ENCODE results near the gene GPHN.
"Not testable (repeated sequence)": the region's sequence is repeated elsewhere in the genome, so short reads cannot be mapped to it uniquely, and the experiment has no call there.

DNA sequence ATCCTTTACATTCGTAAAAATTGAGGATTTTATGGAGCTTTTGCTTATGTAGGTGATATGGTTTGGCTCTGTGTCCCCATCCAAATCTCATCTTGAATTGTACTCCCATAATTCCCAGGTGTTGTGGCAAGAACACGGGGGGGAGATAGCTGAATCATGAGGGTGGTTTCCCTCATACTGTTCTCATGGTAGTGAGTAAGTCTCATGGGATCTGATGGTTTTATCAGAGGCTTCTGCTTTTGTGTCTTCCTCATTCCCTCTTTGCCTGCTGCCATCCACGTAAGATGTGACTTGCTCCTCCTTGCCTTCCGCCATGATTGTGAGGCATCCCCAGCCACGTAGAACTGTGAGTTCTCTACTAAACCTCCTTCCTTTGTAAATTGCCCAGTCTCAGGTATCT is 5.1 kb upstream of the GPHN start:
- TF ChIP-seq, protein P1, sequence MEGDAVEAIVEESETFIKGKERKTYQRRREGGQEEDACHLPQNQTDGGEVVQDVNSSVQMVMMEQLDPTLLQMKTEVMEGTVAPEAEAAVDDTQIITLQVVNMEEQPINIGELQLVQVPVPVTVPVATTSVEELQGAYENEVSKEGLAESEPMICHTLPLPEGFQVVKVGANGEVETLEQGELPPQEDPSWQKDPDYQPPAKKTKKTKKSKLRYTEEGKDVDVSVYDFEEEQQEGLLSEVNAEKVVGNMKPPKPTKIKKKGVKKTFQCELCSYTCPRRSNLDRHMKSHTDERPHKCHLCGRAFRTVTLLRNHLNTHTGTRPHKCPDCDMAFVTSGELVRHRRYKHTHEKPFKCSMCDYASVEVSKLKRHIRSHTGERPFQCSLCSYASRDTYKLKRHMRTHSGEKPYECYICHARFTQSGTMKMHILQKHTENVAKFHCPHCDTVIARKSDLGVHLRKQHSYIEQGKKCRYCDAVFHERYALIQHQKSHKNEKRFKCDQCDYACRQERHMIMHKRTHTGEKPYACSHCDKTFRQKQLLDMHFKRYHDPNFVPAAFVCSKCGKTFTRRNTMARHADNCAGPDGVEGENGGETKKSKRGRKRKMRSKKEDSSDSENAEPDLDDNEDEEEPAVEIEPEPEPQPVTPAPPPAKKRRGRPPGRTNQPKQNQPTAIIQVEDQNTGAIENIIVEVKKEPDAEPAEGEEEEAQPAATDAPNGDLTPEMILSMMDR (IDR thresholded peaks at IDR 0.05; ENCODE audit: low read length): not testable (repeated sequence)
- not testable (repeated sequence) for TF ChIP-seq EZH2 (IDR thresholded peaks at IDR 0.05; ENCODE audit: borderline replicate concordance, low read length)
